Astrocyte (in vitro differentiated cells and primary cell): ENCODE measurements around the gene LIPH. TPM values are rescaled to one million over a fixed set of nuclear protein-coding genes. Genes with fewer than 3 reads are reported as not detected.
"Not testable (repeated sequence)": the region's sequence is repeated elsewhere in the genome, so short reads cannot be mapped to it uniquely, and the experiment has no call there.

Source experiments
- DNase-seq: peaks from one replicate; pipeline ENCODE4 v3.0.0-alpha.2; 2010; ENCODE audit warnings: low read depth
- FAIRE-seq: peaks from 2 replicates; lab custom pipeline; 2011; peaks lifted over from hg19 to GRCh38; lab: Jason Lieb, UNC
- H2AFZ ChIP-seq: 2 replicates; pipeline ENCODE4 v1.6.0; 2012; ENCODE audit warnings: low read depth, low read length, inconsistent platforms
- H3K27ac ChIP-seq: 2 replicates; pipeline ENCODE4 v1.5.1; 2011; ENCODE audit warnings: low read depth, low read length, inconsistent platforms
- H3K27me3 ChIP-seq: 2 replicates; pipeline ENCODE4 v1.6.0; 2011; ENCODE audit warnings: low read length, inconsistent platforms; ENCODE audit not compliant: insufficient read depth
- H3K36me3 ChIP-seq: 2 replicates; pipeline ENCODE4 v1.5.1; 2011; ENCODE audit warnings: low read length, inconsistent platforms; ENCODE audit not compliant: insufficient read depth
- H3K4me1 ChIP-seq: 2 replicates; pipeline ENCODE4 v1.5.1; 2011; ENCODE audit warnings: low read length, inconsistent platforms; ENCODE audit not compliant: insufficient read depth
- H3K4me2 ChIP-seq: 2 replicates; pipeline ENCODE4 v1.6.0; 2012; ENCODE audit warnings: low read length, inconsistent platforms
- H3K4me3 ChIP-seq: 2 replicates; pipeline ENCODE4 v1.5.1; 2011; ENCODE audit warnings: low read depth, mild to moderate bottlenecking, low read length, inconsistent platforms; ENCODE audit not compliant: insufficient read depth
- H3K79me2 ChIP-seq: 2 replicates; pipeline ENCODE4 v1.6.0; 2012; ENCODE audit warnings: mild to moderate bottlenecking, low read length, inconsistent platforms; ENCODE audit not compliant: insufficient read depth
- H3K9ac ChIP-seq: 2 replicates; pipeline ENCODE4 v1.6.0; 2012; ENCODE audit warnings: mild to moderate bottlenecking, low read length, inconsistent platforms
- H3K9me3 ChIP-seq: 2 replicates; pipeline ENCODE4 v1.5.1; 2012; ENCODE audit warnings: low read depth, mild to moderate bottlenecking, low read length, inconsistent platforms; ENCODE audit not compliant: insufficient read depth
- H4K20me1 ChIP-seq: 2 replicates; pipeline ENCODE4 v1.6.0; 2012; ENCODE audit warnings: low read length, inconsistent platforms; ENCODE audit not compliant: insufficient read depth
- H3K27ac Mint-ChIP-seq: one replicate; pipeline ENCODE4 v1.8.0; 2021; ENCODE audit warnings: mild to moderate bottlenecking, mixed read lengths; ENCODE audit not compliant: unreplicated experiment
- H3K27me3 Mint-ChIP-seq: one replicate; pipeline ENCODE4 v1.8.0; 2021; ENCODE audit warnings: low read depth, mixed read lengths; ENCODE audit not compliant: unreplicated experiment
- H3K36me3 Mint-ChIP-seq: one replicate; pipeline ENCODE4 v1.8.0; 2021; ENCODE audit warnings: low read depth, mixed read lengths; ENCODE audit not compliant: unreplicated experiment
- H3K4me1 Mint-ChIP-seq: one replicate; pipeline ENCODE4 v1.8.0; 2021; ENCODE audit warnings: low read depth, mixed read lengths; ENCODE audit not compliant: unreplicated experiment
- H3K4me3 Mint-ChIP-seq: one replicate; pipeline ENCODE4 v1.8.0; 2021; ENCODE audit warnings: mild to moderate bottlenecking, moderate library complexity, mixed read lengths; ENCODE audit not compliant: unreplicated experiment
- H3K9me3 Mint-ChIP-seq: one replicate; pipeline ENCODE4 v1.8.0; 2021; ENCODE audit warnings: mild to moderate bottlenecking, mixed read lengths; ENCODE audit not compliant: unreplicated experiment
- CTCF ChIP-seq: IDR thresholded peaks from 2 replicates; pipeline ENCODE4 v1.5.1; 2011; ENCODE audit warnings: low read depth, mild to moderate bottlenecking, inconsistent platforms, low read length, moderate library complexity; ENCODE audit not compliant: insufficient read depth
- EZH2 ChIP-seq: IDR thresholded peaks from 2 replicates; pipeline ENCODE4 v1.6.1; 2012; ENCODE audit warnings: mild to moderate bottlenecking, low read length, inconsistent platforms; ENCODE audit not compliant: insufficient read depth
- total RNA-seq: library from RNA; stranded (reverse); gene quantifications from 2 replicates; pipeline ENCODE4 v1.2.1, GENCODE V29; 2021

LIPH gene
- total RNA-seq, 1 donor from 2014 or later: 6.4 TPM

GRCh38 chr3:185559706-185560090, 7.3 kb upstream of the LIPH start:
- Mint-ChIP-seq H3K4me3 (no peak overlapping the region), H3K36me3 (no peaks in the 10 kb centered on the region), H3K27ac (no peak overlapping the region), H3K27me3 (no peaks in the 10 kb centered on the region), H3K4me1 (peaks cover 9% of the 10 kb centered on the region), H3K9me3 (no peaks in the 10 kb centered on the region)
- Histone ChIP-seq H3K4me1 (peaks cover 11% of the 10 kb centered on the region), H3K4me2 (no peak overlapping the region), H3K27me3 (peaks cover 3% of the 10 kb centered on the region), H4K20me1 (no peaks in the 10 kb centered on the region), H3K27ac (no peak overlapping the region), H3K79me2 (no peaks in the 10 kb centered on the region), H3K9me3 (no peaks in the 10 kb centered on the region), H2AFZ (no peak overlapping the region), H3K36me3 (no peaks in the 10 kb centered on the region), H3K9ac (no peak overlapping the region), H3K4me3 (no peak overlapping the region)
- TF ChIP-seq EZH2: no peak
- no peak for TF ChIP-seq CTCF
- DNase-seq: no peak
- no peak for FAIRE-seq

- FAIRE-seq (no peak), DNase-seq (no peak)
- Histone ChIP-seq H3K4me2 (peak overlapping the region; percentile 66), H3K9me3 (no peaks in the 10 kb centered on the region), H3K27me3 (peaks cover 3% of the 10 kb centered on the region), H3K4me3 (no peak overlapping the region), H3K27ac (no peak overlapping the region), H2AFZ (no peak overlapping the region), H3K9ac (no peak overlapping the region), H4K20me1 (no peaks in the 10 kb centered on the region), H3K79me2 (no peaks in the 10 kb centered on the region), H3K4me1 (peaks cover 11% of the 10 kb centered on the region), H3K36me3 (no peaks in the 10 kb centered on the region)
- H3K27me3 Mint-ChIP-seq: no peaks in the 10 kb centered on the region
- no peak overlapping the region for H3K4me3 Mint-ChIP-seq
- no peaks in the 10 kb centered on the region for H3K9me3 Mint-ChIP-seq
- no peak for TF ChIP-seq CTCF
- no peak for TF ChIP-seq EZH2
- H3K27ac Mint-ChIP-seq: no peak overlapping the region
- H3K4me1 Mint-ChIP-seq: peaks cover 9% of the 10 kb centered on the region
- no peaks in the 10 kb centered on the region for H3K36me3 Mint-ChIP-seq
Observed at GRCh38 chr3:185558395-185558794, 6.0 kb upstream of the LIPH start.

GRCh38 chr3:185556640-185557039, 4.3 kb upstream of the LIPH start:
- H3K79me2 ChIP-seq, H3K4me3 ChIP-seq, H3K27ac Mint-ChIP-seq, H3K27ac ChIP-seq, H3K9me3 ChIP-seq, FAIRE-seq, DNase-seq, H3K9ac ChIP-seq, H3K27me3 Mint-ChIP-seq, H3K4me1 Mint-ChIP-seq, H2AFZ ChIP-seq, H3K27me3 ChIP-seq, H3K4me3 Mint-ChIP-seq, H3K9me3 Mint-ChIP-seq, H3K36me3 ChIP-seq, H4K20me1 ChIP-seq, H3K4me2 ChIP-seq, H3K36me3 Mint-ChIP-seq: not testable (repeated sequence)
- peaks cover 12% of the 10 kb centered on the region for H3K4me1 ChIP-seq
